ENCODE results near the gene JAZF1.

GRCh38 chr7:28018020-28018419, 162.6 kb downstream of the JAZF1 start:
- TF ChIP-seq POLR2A (IDR thresholded peaks at IDR 0.05) = no peak
- TF ChIP-seq EP300 (IDR thresholded peaks at IDR 0.05) = no peak

Measured in gastroesophageal sphincter (tissue), 2 donors.